ENCODE measurements around the gene PCDH1. TPM values are rescaled to one million over a fixed set of nuclear protein-coding genes. Genes with fewer than 3 reads are reported as not detected.
"Not testable (repeated sequence)": the region's sequence is repeated elsewhere in the genome, so short reads cannot be mapped to it uniquely, and the experiment has no call there.

Gene PCDH1
- 10 to 100 TPM in 2 of 7 donors, 1 to 10 TPM in 5; 2.6 to 11.4 (median 7.4) TPM for total RNA-seq
- polyA plus RNA-seq = 1 to 10 TPM in 2 of 3 donors, under 1 TPM in 1; 0.30 to 2.2 (median 1.4) TPM
- long read RNA-seq, donor 1, full-length matches to known transcripts = 5 of 5 reads
- long read RNA-seq, donor 1, partial matches to known transcripts = 0 of 5 reads
- long read RNA-seq, donor 1, other reads (novel, unspliced or antisense) = 0 of 5 reads
- long read RNA-seq, donor 2 = 0 reads

DNA sequence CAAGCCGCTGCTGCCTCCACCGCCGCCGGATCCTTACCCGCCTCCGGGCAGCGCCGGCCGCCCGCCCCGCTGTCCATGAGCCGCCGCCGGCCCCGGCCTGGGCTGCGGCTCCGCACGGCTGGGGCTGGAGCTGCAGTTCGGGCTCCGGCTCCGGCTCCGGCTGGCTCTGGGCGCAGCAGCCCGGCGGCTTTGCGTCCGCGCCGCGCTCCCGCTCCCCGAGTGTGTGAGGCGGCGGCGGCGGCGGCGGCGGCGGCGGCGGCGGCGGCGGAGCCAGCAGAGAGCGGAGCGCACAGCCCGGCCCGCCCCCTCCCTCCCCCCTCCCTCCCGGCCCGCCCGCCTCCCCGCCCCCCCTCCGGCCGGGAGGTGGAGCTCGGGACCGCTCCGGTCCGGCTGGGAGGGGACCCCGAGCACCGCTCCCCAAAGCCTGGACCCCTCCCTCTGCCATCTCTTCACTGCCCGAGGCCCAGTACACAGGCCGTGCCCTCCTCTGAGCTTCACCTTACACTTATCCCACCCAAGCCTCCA, at the start of gene PCDH1:
Gene PCDH1, minus strand, starts transcription at position 225 of the 525 bp plus-strand sequence. Its CDS starts 148 bp downstream, at position 77.
- Histone ChIP-seq H3K4me3 (peak within 1 kb of the TSS; percentile 39 to 76 (median 48)), H3K4me1 (peaks cover 31 to 55% (median 41%) of the 10 kb centered on the region in 6 donors), H3K27me3 (replicated peaks in 1 of 7) (peaks cover 19 to 99% (median 66%) of the 10 kb centered on the region in 7 donors), H3K9me3 (no peaks in the 10 kb centered on the region), H3K27ac (peak within 1 kb of the TSS in 3 of 8 donors; percentile 11 to 50 (median 12)), H3K36me3 (no peaks in the 10 kb centered on the region)
- intact Hi-C loops (cut with DNase I; ENCODE audit: low total_unique reads) = loop anchor here (5.0 kb wide), 1 partner anchor 176 kb away; no protein-coding TSS in a partner anchor
- TF ChIP-seq POLR2AphosphoS5 (IDR thresholded peaks at IDR 0.05) (no peak), POLR2A (IDR thresholded peaks at IDR 0.05) (no peak)
- TF ChIP-seq, protein P1, sequence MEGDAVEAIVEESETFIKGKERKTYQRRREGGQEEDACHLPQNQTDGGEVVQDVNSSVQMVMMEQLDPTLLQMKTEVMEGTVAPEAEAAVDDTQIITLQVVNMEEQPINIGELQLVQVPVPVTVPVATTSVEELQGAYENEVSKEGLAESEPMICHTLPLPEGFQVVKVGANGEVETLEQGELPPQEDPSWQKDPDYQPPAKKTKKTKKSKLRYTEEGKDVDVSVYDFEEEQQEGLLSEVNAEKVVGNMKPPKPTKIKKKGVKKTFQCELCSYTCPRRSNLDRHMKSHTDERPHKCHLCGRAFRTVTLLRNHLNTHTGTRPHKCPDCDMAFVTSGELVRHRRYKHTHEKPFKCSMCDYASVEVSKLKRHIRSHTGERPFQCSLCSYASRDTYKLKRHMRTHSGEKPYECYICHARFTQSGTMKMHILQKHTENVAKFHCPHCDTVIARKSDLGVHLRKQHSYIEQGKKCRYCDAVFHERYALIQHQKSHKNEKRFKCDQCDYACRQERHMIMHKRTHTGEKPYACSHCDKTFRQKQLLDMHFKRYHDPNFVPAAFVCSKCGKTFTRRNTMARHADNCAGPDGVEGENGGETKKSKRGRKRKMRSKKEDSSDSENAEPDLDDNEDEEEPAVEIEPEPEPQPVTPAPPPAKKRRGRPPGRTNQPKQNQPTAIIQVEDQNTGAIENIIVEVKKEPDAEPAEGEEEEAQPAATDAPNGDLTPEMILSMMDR (IDR thresholded peaks at IDR 0.05 in 8 of 11, conservative IDR thresholded peaks at IDR 0.05 in 3 of 11) = no peak
- DNase-seq = peak; percentile 82
- WGBS, 5 donors = 0 to 4% (median 1%) methylated on average over 2 to 56 of the region's 63 CpGs

GRCh38 chr5:141926434-141926833, 48.2 kb upstream of the PCDH1 start:
- Histone ChIP-seq H3K4me1 (peaks cover 22 to 84% (median 70%) of the 10 kb centered on the region in 6 donors), H3K27ac (peak overlapping the region in 2 of 8 donors; percentile 19 to 30), H3K36me3 (peaks cover 10 to 70% (median 64%) of the 10 kb centered on the region in 6 donors), H3K9me3 (no peaks in the 10 kb centered on the region), H3K4me3 (no peak overlapping the region), H3K27me3 (replicated peaks in 1 of 7) (no peaks in the 10 kb centered on the region)
- WGBS, 5 donors = 71 to 93% (median 86%) methylated on average over 2 of the region's 2 CpGs
- intact Hi-C loops (cut with DNase I; ENCODE audit: low total_unique reads) = no loop called here
- no peak for DNase-seq
- TF ChIP-seq POLR2AphosphoS5 (IDR thresholded peaks at IDR 0.05) = no peak

DNA sequence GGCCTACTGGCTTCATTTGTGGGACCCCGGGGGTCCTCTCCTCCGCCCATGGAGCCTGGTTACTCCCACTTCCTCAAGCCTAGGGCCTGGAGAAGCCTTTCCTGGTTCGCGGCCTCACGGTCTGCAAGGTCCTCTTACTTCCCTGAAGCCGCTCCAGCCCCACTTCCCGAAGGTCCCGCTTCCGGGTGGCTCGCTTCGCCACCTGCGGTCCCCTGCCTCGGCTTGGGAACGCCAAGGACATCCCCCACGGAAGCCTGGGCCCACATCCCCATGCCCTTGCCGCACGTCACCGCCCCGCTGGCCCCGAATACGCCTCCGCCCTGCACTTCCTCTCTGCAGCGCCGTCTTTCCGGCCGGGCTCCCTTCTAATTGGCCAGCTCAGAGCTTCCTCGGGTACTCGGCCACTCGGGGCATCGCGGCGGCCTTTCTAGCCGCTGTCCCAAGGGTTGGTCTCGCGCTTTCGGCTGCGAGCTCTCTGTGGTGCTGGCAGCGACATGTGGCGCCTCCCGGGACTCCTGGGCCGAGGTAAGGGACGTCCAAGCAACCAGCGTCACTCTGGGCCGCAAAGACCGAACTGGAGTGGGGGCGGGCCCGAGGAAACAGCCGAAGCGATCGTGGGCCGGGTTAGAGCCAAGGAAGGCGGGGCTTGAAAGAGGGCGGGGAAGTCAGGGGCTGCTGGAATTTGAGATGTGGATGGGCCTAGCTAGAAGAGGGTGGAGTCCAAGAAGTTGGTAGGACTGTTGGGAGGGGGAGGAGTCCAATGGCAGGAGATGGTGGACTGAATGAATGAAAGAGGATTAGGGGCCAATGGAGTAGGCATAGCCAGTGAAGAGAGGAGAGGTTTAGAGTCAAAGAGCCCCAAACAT, 45.5 kb upstream of the PCDH1 start, which contains the start of gene DELE1:
Gene DELE1, plus strand, starts transcription at position 424 of the 866 bp plus-strand sequence. Its CDS starts 71 bp downstream, at position 495.
- peak within 1 kb of the TSS; percentile 47 to 79 (median 54) for H3K4me3 ChIP-seq
- no peaks in the 10 kb centered on the region for H3K9me3 ChIP-seq
- WGBS, 5 donors = 0 to 1% (median 0%) methylated on average over 40 to 53 of the region's 53 CpGs
- DNase-seq = peak; percentile 99
- TF ChIP-seq POLR2AphosphoS5 (IDR thresholded peaks at IDR 0.05) (peak; percentile 97 to 98 (median 97)), POLR2A (IDR thresholded peaks at IDR 0.05) (peak; percentile 35 to 68 (median 59))
- TF ChIP-seq, protein P1 (IDR thresholded peaks at IDR 0.05 in 8 of 11, conservative IDR thresholded peaks at IDR 0.05 in 3 of 11) = peak in 6 of 11 experiments; percentile 14 to 54 (median 28)
- peak within 1 kb of the TSS; percentile 95 to 98 (median 97) for H3K27ac ChIP-seq
- H3K36me3 ChIP-seq = peaks cover 8 to 42% (median 37%) of the 10 kb centered on the region in 6 donors
- H3K27me3 ChIP-seq (replicated peaks in 1 of 7) = no peaks in the 10 kb centered on the region
- H3K4me1 ChIP-seq = peaks cover 22 to 60% (median 57%) of the 10 kb centered on the region in 6 donors
- intact Hi-C loops (cut with DNase I; ENCODE audit: low total_unique reads) = no loop called here

DNA sequence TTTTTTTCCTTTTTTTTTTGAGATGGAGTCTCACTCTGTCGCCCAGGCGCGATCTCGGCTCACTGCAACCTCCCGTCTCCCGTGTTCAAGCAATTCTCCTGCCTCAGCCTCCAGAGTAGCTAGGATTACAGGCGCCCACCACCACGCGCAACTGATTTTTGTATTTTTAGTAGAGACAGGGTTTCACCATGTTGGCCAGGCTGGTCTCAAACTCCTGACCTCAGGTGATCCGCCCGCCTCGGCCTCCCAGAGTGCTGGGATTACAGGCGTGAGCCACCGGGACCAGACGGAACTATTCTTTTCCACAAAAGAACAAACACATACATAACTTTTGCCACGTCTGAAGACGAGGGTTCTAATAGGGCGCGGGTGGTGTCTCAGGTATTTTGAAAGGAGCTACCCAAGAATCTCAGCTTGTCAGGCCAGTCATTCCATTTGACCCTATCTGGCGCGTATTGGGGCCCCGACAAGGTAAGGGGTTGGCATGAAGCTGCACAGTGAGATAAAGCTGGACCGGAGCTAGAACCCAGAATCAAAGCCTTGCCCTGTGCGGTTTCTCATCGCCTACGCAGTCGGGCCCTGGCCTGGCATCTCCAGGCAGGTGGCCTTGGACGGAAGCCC, 44.7 kb upstream of the PCDH1 start:
- Histone ChIP-seq H3K27ac (peak overlapping the region; percentile 95 to 98 (median 97)), H3K36me3 (peaks cover 8 to 35% (median 29%) of the 10 kb centered on the region in 6 donors), H3K4me3 (peak overlapping the region; percentile 47 to 79 (median 54)), H3K4me1 (peaks cover 22 to 52% (median 50%) of the 10 kb centered on the region in 6 donors)
- WGBS, 5 donors = 54 to 60% (median 57%) methylated on average over 28 of the region's 28 CpGs
- H3K9me3 ChIP-seq; intact Hi-C loops (cut with DNase I; ENCODE audit: low total_unique reads); DNase-seq; H3K27me3 ChIP-seq (replicated peaks in 1 of 7): not testable (repeated sequence)
